Stomach (tissue), 9 donors: ENCODE data around the gene MPC1. TPM values are rescaled to one million over a fixed set of nuclear protein-coding genes. Genes with fewer than 3 reads are reported as not detected.
A peak's percentile ranks its signal among the peaks of the same experiment; 100 is the strongest.

Source experiments
- DNase-seq, 2 donors: peaks; one replicate each; pipeline versions ENCODE4 v3.0.0 to v3.0.0-alpha.2; 2013 to 2019
- H3K27ac ChIP-seq, 5 donors: fragments of 200-600 bp in 4 of 5; sonication (generic) in 4 of 5; one replicate each; pipeline ENCODE4 v1.5.1; 2013 to 2019; ENCODE audit warnings: mild to moderate bottlenecking in 1 of 5, moderate library complexity in 1 of 5
- H3K27me3 ChIP-seq, 3 donors: fragments of 200-600 bp; sonication (generic); one replicate each; pipeline ENCODE4 v1.5.1; 2017 to 2019; ENCODE audit warnings: mixed run types in 1 of 3
- H3K36me3 ChIP-seq, 4 donors: fragments of 200-600 bp; sonication (generic); 1 replicate in 3 of 4; 2 replicates in 1 of 4; pipeline ENCODE4 v1.5.1; 2016 to 2019
- H3K4me1 ChIP-seq, 4 donors: fragments of 200-600 bp; sonication (generic); one replicate each; pipeline ENCODE4 v1.5.1; 2016 to 2019
- H3K4me3 ChIP-seq, 4 donors: fragments of 200-600 bp; sonication (generic) in 3 of 4; one replicate each; pipeline ENCODE4 v1.5.1; 2016 to 2019; ENCODE audit warnings: mild to moderate bottlenecking in 1 of 4
- H3K9me3 ChIP-seq, 4 donors: fragments of 200-600 bp; sonication (generic); one replicate each; pipeline ENCODE4 v1.5.1; 2016 to 2019
- CTCF ChIP-seq, 7 experiments: fragments of 450-650 bp in 4 of 7; fragments of 200-600 bp in 3 of 7; sonication (generic) in 3 of 7; IDR thresholded peaks; one replicate each; pipeline ENCODE4 v1.5.1; 2016 to 2019; ENCODE audit warnings: antibody characterized with exemption in 7 of 7, control low read depth in 2 of 7, mild to moderate bottlenecking in 1 of 7
- EP300 ChIP-seq: sonication (generic); formaldehyde crosslinking; IDR thresholded peaks from one replicate; pipeline ENCODE4 v1.6.1; 2017; ENCODE audit warnings: antibody characterized with exemption
- POLR2A ChIP-seq, 4 donors: fragments of 450-650 bp; IDR thresholded peaks; one replicate each; pipeline ENCODE4 v1.6.1; 2016; ENCODE audit warnings: antibody characterized with exemption in 4 of 4, control low read depth in 2 of 4, mild to moderate bottlenecking in 1 of 4, moderate library complexity in 1 of 4
- POLR2AphosphoS5 ChIP-seq, 3 donors: sonication (generic); formaldehyde crosslinking; IDR thresholded peaks; one replicate each; pipeline ENCODE4 v1.6.1; 2016; ENCODE audit warnings: antibody characterized with exemption in 3 of 3
- WGBS, 5 donors: extraction: QIAGEN DNeasy Blood & Tissue Kit in 3 of 5; methylation state at CpG; one replicate each; pipeline versions ENCODE4 v1.1.5 to v1.1.7; 2013 to 2018; 5-methylcytosine and 5-hydroxymethylcytosine counted together
- intact Hi-C: fragments of 100-400 bp; cut with DNase I; formaldehyde crosslinking; loops from one replicate; pipeline ENCODE4 v1.15.1; 2023; ENCODE audit warnings: low total_unique reads
- polyA plus RNA-seq, 3 donors: library from polyadenylated mRNA; stranded (reverse); fragments of 200-250 nt; gene quantifications; one replicate each; pipeline ENCODE4 v1.2.3, GENCODE V29; 2013
- total RNA-seq, 5 donors: library from RNA; depleted of rRNA; stranded (reverse); fragments of >200 nt; gene quantifications; one replicate each; pipeline versions ENCODE4 v1.1.0 to v1.2.3, GENCODE V29; 2014 to 2016
- donor health status: healthy with polysubstance abuse.
- donor health status: Bipolar disorder and iron deficiency.
- donor health status: healthy.

Gene MPC1
- total and polyA plus RNA-seq, 8 donors = 48.4 to 188 (median 92.0) TPM

DNA sequence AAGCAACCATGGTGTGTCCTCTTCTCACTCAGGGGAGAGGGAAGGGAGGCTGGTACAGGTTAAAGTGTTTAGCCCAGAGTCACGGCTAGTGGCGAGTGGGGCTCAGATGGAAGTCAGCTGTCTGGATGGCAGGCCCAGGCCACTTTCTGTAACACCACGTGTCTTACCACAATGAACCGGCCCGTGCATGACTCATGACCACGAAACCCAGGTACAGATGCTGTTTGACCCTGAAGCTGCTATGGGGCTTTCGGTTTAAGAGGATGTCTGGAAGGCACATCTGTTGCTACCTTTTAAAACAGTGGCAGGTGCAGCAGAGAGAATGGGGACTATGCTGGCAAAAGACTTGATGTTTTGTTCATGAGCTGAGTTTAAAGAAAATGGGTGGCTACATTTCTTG is 36.5 kb upstream of the MPC1 start:
- H3K4me1 ChIP-seq = peaks cover 0 to 18% (median 0%) of the 10 kb centered on the region in 4 donors
- intact Hi-C loops = no loop called here
- H3K4me3 ChIP-seq = no peak overlapping the region
- no peaks in the 10 kb centered on the region for H3K27me3 ChIP-seq
- peak in 1 of 3 donors; percentile 10 for TF ChIP-seq POLR2AphosphoS5 (IDR thresholded peaks at IDR 0.05)
- no peak for TF ChIP-seq EP300
- H3K36me3 ChIP-seq = peaks cover 54 to 97% (median 90%) of the 10 kb centered on the region in 4 donors
- no peak for DNase-seq
- WGBS, 5 donors = 68 to 81% (median 74%) methylated on average over 7 of the region's 7 CpGs
- no peaks in the 10 kb centered on the region for H3K9me3 ChIP-seq
- peak overlapping the region in 1 of 5 donors; percentile 18 for H3K27ac ChIP-seq

GRCh38 chr6:166418691-166419143 is 36.0 kb upstream of the MPC1 start:
- no peak for DNase-seq
- no peak for TF ChIP-seq POLR2A (IDR thresholded peaks at IDR 0.05)
- TF ChIP-seq POLR2AphosphoS5 (IDR thresholded peaks at IDR 0.05) = no peak
- no peak for TF ChIP-seq EP300
- TF ChIP-seq CTCF (IDR thresholded peaks at IDR 0.05) = no peak
- no peak overlapping the region for H3K4me3 ChIP-seq
- no peaks in the 10 kb centered on the region for H3K27me3 ChIP-seq
- 85 to 95% (median 89%) methylated on average over 9 of the region's 9 CpGs for WGBS, 5 donors
- H3K27ac ChIP-seq = peak overlapping the region in 1 of 5 donors; percentile 8
- H3K4me1 ChIP-seq = peaks cover 0 to 18% (median 0%) of the 10 kb centered on the region in 4 donors
- intact Hi-C loops = no loop called here
- no peaks in the 10 kb centered on the region for H3K9me3 ChIP-seq
- peaks cover 54 to 96% (median 90%) of the 10 kb centered on the region in 4 donors for H3K36me3 ChIP-seq

GRCh38 chr6:166417285-166417691 is 34.5 kb upstream of the MPC1 start:
- Histone ChIP-seq H3K4me3 (no peak overlapping the region), H3K36me3 (peaks cover 48 to 96% (median 90%) of the 10 kb centered on the region in 4 donors), H3K4me1 (peaks cover 0 to 18% (median 0%) of the 10 kb centered on the region in 4 donors), H3K9me3 (no peaks in the 10 kb centered on the region), H3K27ac (no peak overlapping the region), H3K27me3 (no peaks in the 10 kb centered on the region)
- intact Hi-C loops = no loop called here
- TF ChIP-seq EP300 = no peak
- TF ChIP-seq POLR2AphosphoS5 (IDR thresholded peaks at IDR 0.05) = no peak
- TF ChIP-seq CTCF (IDR thresholded peaks at IDR 0.05) = no peak
- no peak for TF ChIP-seq POLR2A (IDR thresholded peaks at IDR 0.05)
- peak in 1 of 2 donors; percentile 56 for DNase-seq
- 81 to 91% (median 84%) methylated on average over 6 of the region's 6 CpGs for WGBS, 5 donors

DNA sequence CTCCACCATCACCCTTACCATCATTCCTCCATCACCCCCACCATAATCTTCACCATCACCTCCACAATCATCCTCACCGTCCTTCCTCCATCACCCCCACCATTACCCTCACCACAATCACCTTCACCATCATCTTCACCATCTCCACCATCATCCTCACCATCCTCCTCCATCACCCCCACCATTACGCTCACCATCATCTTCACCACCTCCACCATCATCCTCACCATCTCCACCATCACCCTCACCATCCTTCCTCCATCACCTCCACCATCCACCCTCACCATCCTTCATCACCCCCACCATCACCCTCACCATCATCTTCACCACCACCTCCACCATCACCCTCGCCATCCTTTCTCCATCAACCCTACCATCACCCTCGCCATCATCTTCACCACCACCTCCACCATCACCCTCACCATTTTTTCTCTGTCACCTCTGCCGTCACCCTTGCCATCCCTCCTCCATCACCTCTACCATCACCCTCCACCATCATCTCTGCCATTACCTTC is 33.1 kb upstream of the MPC1 start:
- no peak for DNase-seq
- Histone ChIP-seq H3K4me3 (no peak overlapping the region), H3K36me3 (peaks cover 46 to 97% (median 90%) of the 10 kb centered on the region in 4 donors), H3K9me3 (no peaks in the 10 kb centered on the region), H3K4me1 (peaks cover 0 to 17% (median 0%) of the 10 kb centered on the region in 4 donors), H3K27ac (peak overlapping the region in 1 of 5 donors; percentile 39), H3K27me3 (no peaks in the 10 kb centered on the region)
- intact Hi-C loops = no loop called here
- TF ChIP-seq POLR2AphosphoS5 (IDR thresholded peaks at IDR 0.05) (no peak), POLR2A (IDR thresholded peaks at IDR 0.05) (no peak), EP300 (no peak), CTCF (IDR thresholded peaks at IDR 0.05) (no peak)
- 60 to 91% (median 70%) methylated on average over 5 of the region's 5 CpGs for WGBS, 5 donors

DNA sequence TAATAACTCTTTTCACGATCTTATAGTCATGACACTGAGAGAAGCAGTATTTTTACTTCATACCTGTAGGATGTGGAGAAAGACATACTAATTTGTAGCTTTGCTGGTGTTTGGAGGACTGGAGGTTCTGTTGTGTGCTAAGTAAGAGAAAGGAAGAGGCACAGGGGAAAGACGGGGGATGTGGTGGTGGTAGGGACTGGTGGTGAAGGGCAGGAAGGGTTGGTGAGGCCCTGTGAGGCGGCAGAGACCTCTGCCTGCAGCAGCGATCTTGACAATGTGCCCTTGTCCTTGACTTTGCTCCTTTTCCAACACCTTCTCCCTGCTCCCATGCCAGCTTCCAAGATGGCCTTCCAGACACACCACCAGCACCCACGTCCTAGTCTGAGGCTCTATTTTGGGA is 32.6 kb upstream of the MPC1 start:
- Histone ChIP-seq H3K4me1 (peaks cover 0 to 12% (median 0%) of the 10 kb centered on the region in 4 donors), H3K4me3 (no peak overlapping the region), H3K27ac (peak overlapping the region in 1 of 5 donors; percentile 39), H3K27me3 (no peaks in the 10 kb centered on the region), H3K9me3 (no peaks in the 10 kb centered on the region), H3K36me3 (peaks cover 41 to 91% (median 84%) of the 10 kb centered on the region in 4 donors)
- no peak for TF ChIP-seq POLR2AphosphoS5 (IDR thresholded peaks at IDR 0.05)
- no peak for TF ChIP-seq POLR2A (IDR thresholded peaks at IDR 0.05)
- TF ChIP-seq CTCF (IDR thresholded peaks at IDR 0.05) = no peak
- TF ChIP-seq EP300 = no peak
- peak in 1 of 2 donors; percentile 30 for DNase-seq
- intact Hi-C loops = no loop called here
- 64 to 90% (median 75%) methylated on average over 5 of the region's 5 CpGs for WGBS, 5 donors
